Keratinocyte (primary cell): Measurements from ENCODE around the gene CIRBP. TPM values are rescaled to one million over a fixed set of nuclear protein-coding genes. Genes with fewer than 3 reads are reported as not detected.

Experiments
- DNase-seq: peaks from one replicate; pipeline ENCODE4 v3.0.0-alpha.2; 2011; ENCODE audit warnings: low read depth, missing footprints, low spot score
- FAIRE-seq: peaks from 2 replicates; lab custom pipeline; 2011; peaks lifted over from hg19 to GRCh38; lab: Jason Lieb, UNC
- H2AFZ ChIP-seq: 2 replicates; pipeline ENCODE4 v1.6.0; 2012; ENCODE audit warnings: low read length, control low read depth, inconsistent platforms; ENCODE audit not compliant: control insufficient read depth
- H3K27ac ChIP-seq: 2 replicates; pipeline ENCODE4 v1.5.1; 2011; ENCODE audit warnings: low read length; ENCODE audit not compliant: control insufficient read depth, insufficient read depth
- H3K27me3 ChIP-seq: 3 replicates; pipeline ENCODE4 v1.6.0; 2011; ENCODE audit warnings: low read length; ENCODE audit not compliant: control insufficient read depth, insufficient read depth; ENCODE audit errors: extremely low read depth
- H3K36me3 ChIP-seq, 2 experiments: 2 replicates in 1 of 2; 3 replicates in 1 of 2; pipeline ENCODE4 v1.5.1; 2011; ENCODE audit warnings: low read length in 2 of 2, mild to moderate bottlenecking in 1 of 2; ENCODE audit not compliant: control insufficient read depth in 2 of 2, insufficient read depth in 2 of 2; ENCODE audit errors: extremely low read depth in 1 of 2
- H3K4me1 ChIP-seq: 3 replicates; pipeline ENCODE4 v1.5.1; 2011; ENCODE audit warnings: low read length; ENCODE audit not compliant: control insufficient read depth, insufficient read depth; ENCODE audit errors: extremely low read depth
- H3K4me2 ChIP-seq: 3 replicates; pipeline ENCODE4 v1.6.0; 2011; ENCODE audit warnings: low read depth, low read length; ENCODE audit not compliant: control insufficient read depth, insufficient read depth; ENCODE audit errors: extremely low read depth
- H3K4me3 ChIP-seq, 3 experiments: fragments of 200-600 bp in 1 of 3; sonication (generic) in 1 of 3; 2 replicates in 2 of 3; 3 replicates in 1 of 3; pipeline ENCODE4 v1.5.1; 2011 to 2016; ENCODE audit warnings: low read length in 3 of 3, mild to moderate bottlenecking in 3 of 3, control low read depth in 2 of 3, inconsistent platforms in 1 of 3, low read depth in 1 of 3, mixed read lengths in 1 of 3, mixed run types in 1 of 3, moderate library complexity in 1 of 3; ENCODE audit not compliant: control insufficient read depth in 2 of 3, insufficient read depth in 2 of 3; ENCODE audit errors: extremely low read depth in 1 of 3
- H3K79me2 ChIP-seq: 2 replicates; pipeline ENCODE4 v1.6.0; 2012; ENCODE audit warnings: low read length; ENCODE audit not compliant: control insufficient read depth, insufficient read depth
- H3K9ac ChIP-seq: 3 replicates; pipeline ENCODE4 v1.6.0; 2011; ENCODE audit warnings: low read length; ENCODE audit not compliant: control insufficient read depth, insufficient read depth; ENCODE audit errors: extremely low read depth
- H3K9me1 ChIP-seq: 3 replicates; pipeline ENCODE4 v1.6.0; 2011; ENCODE audit warnings: low read length; ENCODE audit not compliant: control insufficient read depth, insufficient read depth; ENCODE audit errors: extremely low read depth
- H3K9me3 ChIP-seq: 2 replicates; pipeline ENCODE4 v1.5.1; 2012; ENCODE audit warnings: low read depth, low read length; ENCODE audit not compliant: control insufficient read depth
- H4K20me1 ChIP-seq: 3 replicates; pipeline ENCODE4 v1.6.0; 2011; ENCODE audit warnings: low read length; ENCODE audit not compliant: control insufficient read depth, insufficient read depth; ENCODE audit errors: extremely low read depth
- CTCF ChIP-seq, 3 experiments: IDR thresholded peaks in 1 of 3; conservative IDR thresholded peaks in 1 of 3; optimal IDR thresholded peaks in 1 of 3; 2 replicates in 2 of 3; 3 replicates in 1 of 3; pipeline versions ENCODE3 to v1.5.1; 2011; ENCODE audit warnings: low read length in 3 of 3, mild to moderate bottlenecking in 3 of 3, moderate library complexity in 2 of 3, control low read depth in 1 of 3, inconsistent platforms in 1 of 3; ENCODE audit not compliant: insufficient read depth in 2 of 3; ENCODE audit errors: extremely low read depth in 1 of 3
- EZH2 ChIP-seq: IDR thresholded peaks from one replicate; pipeline ENCODE4 v1.6.1; 2012; ENCODE audit warnings: inconsistent platforms, mild to moderate bottlenecking, low read length, moderate library complexity
- dilution Hi-C: fragments of 300-500 bp; cut with MboI; formaldehyde crosslinking; loops from one replicate; pipeline ENCODE4 v1.7.0; 2020; ENCODE audit warnings: low sequenced_read_pairs; ENCODE audit not compliant: extremely low pct_ligation_motif_present
- polyA plus RNA-seq, 5 experiments: library from polyadenylated mRNA; depleted of rRNA in 3 of 5; stranded (reverse) in 3 of 5; stranded (forward) in 1 of 5; unstranded in 1 of 5; fragments of >200 nt; gene quantifications; 1 replicate in 1 of 5; 2 replicates in 3 of 5; 3 replicates in 1 of 5; pipeline versions ENCODE4 v1.2.1 to v1.2.3, GENCODE V29; 2011 to 2012; ENCODE audit warnings: missing spikeins in 2 of 5, low read depth in 1 of 5, low replicate concordance in 1 of 5

Gene CIRBP
- polyA plus RNA-seq, 1 donor (not counting 4 experiments of a cell fraction or from before 2014, with no cell fraction given) = 113 TPM

GRCh38 chr19:1276628-1277022, 7.5 kb downstream of the CIRBP start:
- no peak for DNase-seq
- Histone ChIP-seq H3K4me3 (peak overlapping the region; percentile 69 to 84 (median 80)), H3K36me3 (peaks cover 28 to 46% of the 10 kb centered on the region in 2 experiments), H4K20me1 (peaks cover 10% of the 10 kb centered on the region), H3K79me2 (peaks cover 38% of the 10 kb centered on the region), H3K4me1 (peaks cover 30% of the 10 kb centered on the region), H3K27ac (peak overlapping the region; percentile 90), H3K9me1 (no peaks in the 10 kb centered on the region), H3K4me2 (peak overlapping the region; percentile 94), H3K9me3 (no peaks in the 10 kb centered on the region), H3K27me3 (no peaks in the 10 kb centered on the region), H2AFZ (no peak overlapping the region), H3K9ac (peak overlapping the region; percentile 90)
- FAIRE-seq = no peak
- dilution Hi-C loops = no loop called here
- TF ChIP-seq EZH2 (no peak), CTCF (optimal IDR thresholded peaks at IDR 0.05 in 1 of 3, IDR thresholded peaks at IDR 0.05 in 1 of 3, conservative IDR thresholded peaks at IDR 0.05 in 1 of 3; ENCODE audit: extremely low read depth in 1 of 3, insufficient read depth in 2 of 3, low read length in 3 of 3) (no peak)

GRCh38 chr19:1277061-1277460, 7.9 kb downstream of the CIRBP start:
- no peaks in the 10 kb centered on the region for H3K9me1 ChIP-seq
- no peak overlapping the region for H3K4me3 ChIP-seq
- H3K4me1 ChIP-seq = peaks cover 26% of the 10 kb centered on the region
- peaks cover 34% of the 10 kb centered on the region for H3K79me2 ChIP-seq
- DNase-seq (no peak), FAIRE-seq (no peak)
- H2AFZ ChIP-seq = no peak overlapping the region
- peaks cover 24 to 41% of the 10 kb centered on the region in 2 experiments for H3K36me3 ChIP-seq
- H3K27ac ChIP-seq = no peak overlapping the region
- no peaks in the 10 kb centered on the region for H3K9me3 ChIP-seq
- H4K20me1 ChIP-seq = peaks cover 10% of the 10 kb centered on the region
- H3K4me2 ChIP-seq = no peak overlapping the region
- H3K27me3 ChIP-seq = no peaks in the 10 kb centered on the region
- dilution Hi-C loops = no loop called here
- H3K9ac ChIP-seq = no peak overlapping the region
- TF ChIP-seq CTCF (optimal IDR thresholded peaks at IDR 0.05 in 1 of 3, IDR thresholded peaks at IDR 0.05 in 1 of 3, conservative IDR thresholded peaks at IDR 0.05 in 1 of 3; ENCODE audit: extremely low read depth in 1 of 3, insufficient read depth in 2 of 3, low read length in 3 of 3) (no peak), EZH2 (no peak)
